Neuronal stem cell (in vitro differentiated cells): ENCODE data around the gene POLR3H.
"Not testable (repeated sequence)": the region's sequence is repeated elsewhere in the genome, so short reads cannot be mapped to it uniquely, and the experiment has no call there.

Experiments used
- DNase-seq: peaks from one replicate; pipeline ENCODE4 v3.0.0-alpha.2; 2013; ENCODE audit warnings: low spot score
- H2AFZ ChIP-seq: one replicate; pipeline ENCODE4 v1.6.1; 2013; ENCODE audit warnings: mild to moderate bottlenecking, low read length, inconsistent platforms
- H2AK5ac ChIP-seq: 2 replicates; pipeline ENCODE4 v1.6.1; 2013; ENCODE audit warnings: low read depth, mild to moderate bottlenecking, inconsistent platforms, low read length, moderate library complexity, mixed read lengths
- H2BK120ac ChIP-seq: 2 replicates; pipeline ENCODE4 v1.6.1; 2013; ENCODE audit warnings: low read depth, mild to moderate bottlenecking, inconsistent platforms, low read length, moderate library complexity, mixed read lengths
- H2BK12ac ChIP-seq: one replicate; pipeline ENCODE4 v1.6.1; 2013; ENCODE audit warnings: low read length, inconsistent platforms
- H2BK15ac ChIP-seq: 2 replicates; pipeline ENCODE4 v1.6.1; 2013; ENCODE audit warnings: mild to moderate bottlenecking, low read length, inconsistent platforms, mixed read lengths
- H2BK5ac ChIP-seq: one replicate; pipeline ENCODE4 v1.6.1; 2013; ENCODE audit warnings: inconsistent platforms, mild to moderate bottlenecking, low read length, moderate library complexity
- H3K14ac ChIP-seq: one replicate; pipeline ENCODE4 v1.6.1; 2013; ENCODE audit warnings: low read length, inconsistent platforms
- H3K18ac ChIP-seq: 2 replicates; pipeline ENCODE4 v1.6.1; 2013; ENCODE audit warnings: low read length, inconsistent platforms
- H3K23ac ChIP-seq: 2 replicates; pipeline ENCODE4 v1.6.1; 2013; ENCODE audit warnings: low read depth, mild to moderate bottlenecking, mixed read lengths, low read length, inconsistent platforms; ENCODE audit not compliant: poor library complexity
- H3K27ac ChIP-seq: replicated peaks from 3 replicates; pipeline ENCODE4 v1.5.1; 2013; ENCODE audit warnings: low read length, inconsistent platforms
- H3K27me3 ChIP-seq, 3 experiments: 2 replicates each; pipeline ENCODE4 v1.6.1; 2013; ENCODE audit warnings: low read length in 3 of 3, mild to moderate bottlenecking in 2 of 3, inconsistent platforms in 1 of 3, low read depth in 1 of 3, mixed read lengths in 1 of 3, moderate library complexity in 1 of 3; ENCODE audit not compliant: control insufficient read depth in 3 of 3, insufficient read depth in 3 of 3
- H3K36me3 ChIP-seq, 2 donors: replicated peaks in 1 of 2; 2 replicates each; pipeline ENCODE4 v1.6.1; 2013; ENCODE audit warnings: low read length in 2 of 2; ENCODE audit not compliant: control insufficient read depth in 2 of 2, insufficient read depth in 2 of 2
- H3K4ac ChIP-seq: 2 replicates; pipeline ENCODE4 v1.6.1; 2013; ENCODE audit warnings: inconsistent platforms, mild to moderate bottlenecking, low read length, moderate library complexity
- H3K4me1 ChIP-seq, 2 donors: 1 replicate in 1 of 2; 2 replicates in 1 of 2; pipeline ENCODE4 v1.6.1; 2013; ENCODE audit warnings: low read length in 2 of 2, low read depth in 1 of 2; ENCODE audit not compliant: control insufficient read depth in 2 of 2, insufficient read depth in 1 of 2
- H3K4me2 ChIP-seq: one replicate; pipeline ENCODE4 v1.6.1; 2013; ENCODE audit warnings: mild to moderate bottlenecking, low read length, inconsistent platforms; ENCODE audit not compliant: insufficient read depth, poor library complexity, severe bottlenecking
- H3K4me3 ChIP-seq, 2 donors: 2 replicates each; pipeline ENCODE4 v1.5.1; 2013; ENCODE audit warnings: low read length in 2 of 2, mild to moderate bottlenecking in 2 of 2, inconsistent platforms in 1 of 2, moderate library complexity in 1 of 2
- H3K79me1 ChIP-seq: one replicate; pipeline ENCODE4 v1.6.1; 2013; ENCODE audit warnings: low read depth, mild to moderate bottlenecking, inconsistent platforms, low read length, moderate library complexity
- H3K9ac ChIP-seq: one replicate; pipeline ENCODE4 v1.6.1; 2013; ENCODE audit warnings: mild to moderate bottlenecking, low read depth, low read length, inconsistent platforms; ENCODE audit not compliant: poor library complexity
- H3K9me3 ChIP-seq, 2 donors: replicated peaks in 1 of 2; 2 replicates each; pipeline versions ENCODE3 to v1.6.1; 2013; ENCODE audit warnings: low read length in 2 of 2, mild to moderate bottlenecking in 2 of 2, inconsistent platforms in 1 of 2, low read depth in 1 of 2, mixed read lengths in 1 of 2, moderate library complexity in 1 of 2; ENCODE audit not compliant: control insufficient read depth in 2 of 2, insufficient read depth in 1 of 2
- H4K8ac ChIP-seq: one replicate; pipeline ENCODE4 v1.6.1; 2013; ENCODE audit warnings: low read depth, mild to moderate bottlenecking, inconsistent platforms, low read length, moderate library complexity
- H4K91ac ChIP-seq: one replicate; pipeline ENCODE4 v1.6.1; 2013; ENCODE audit warnings: low read length, low read depth, mild to moderate bottlenecking, inconsistent platforms; ENCODE audit not compliant: poor library complexity
- WGBS, 2 donors: extraction: QIAGEN DNeasy Blood & Tissue Kit; methylation state at CpG; one replicate each; pipeline ENCODE4 v1.1.7; 2013; ENCODE audit warnings: missing lambda C conversion rate in 2 of 2, mixed read lengths in 1 of 2; ENCODE audit not compliant: insufficient read length in 2 of 2, insufficient replicate concordance in 1 of 2; ENCODE audit errors: extremely low coverage in 2 of 2; 5-methylcytosine and 5-hydroxymethylcytosine counted together

POLR3H gene

DNA sequence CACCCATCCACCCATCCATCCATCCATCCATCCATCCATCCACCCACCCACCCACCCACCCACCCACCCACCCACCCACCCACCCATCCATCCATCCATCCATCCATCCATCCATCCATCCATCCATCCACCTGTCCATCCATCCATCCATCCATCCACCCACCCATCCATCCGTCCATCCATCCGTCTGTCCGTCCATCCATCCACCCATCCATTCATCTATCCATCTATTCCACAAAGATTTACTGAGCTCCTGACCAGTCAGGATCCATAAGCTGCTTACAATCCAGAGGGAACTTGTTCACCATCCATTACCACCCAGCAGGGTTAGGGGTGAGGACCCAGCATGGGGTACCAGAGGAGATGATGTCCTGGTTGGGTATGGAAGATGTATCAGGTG lies 28.0 kb upstream of the POLR3H start:
- H4K91ac ChIP-seq, H2AFZ ChIP-seq: not testable (repeated sequence)
- 100% methylated on average over 1 of the region's 3 CpGs; no CpG with 5 or more reads in 1 of the 2 donors for WGBS, 2 donors

GRCh38 chr22:41571786-41572185 lies 27.5 kb upstream of the POLR3H start:
- peak overlapping the region; percentile 36 for H2BK12ac ChIP-seq
- no peak overlapping the region for H2AK5ac ChIP-seq
- DNase-seq, result no peak
- H3K9ac ChIP-seq, result no peak overlapping the region
- no peaks in the 10 kb centered on the region for H3K9me3 ChIP-seq
- WGBS, 2 donors, result no CpG with 5 or more reads among the region's 14 CpGs
- H4K91ac ChIP-seq, result no peak overlapping the region
- H2BK15ac ChIP-seq, result peak overlapping the region; percentile 58
- H3K4me3 ChIP-seq, result no peak overlapping the region
- no peak overlapping the region for H2AFZ ChIP-seq
- H3K4ac ChIP-seq, result no peak overlapping the region
- no peaks in the 10 kb centered on the region for H3K27me3 ChIP-seq
- peaks cover 2% of the 10 kb centered on the region for H3K79me1 ChIP-seq
- peak overlapping the region; percentile 79 for H3K14ac ChIP-seq
- H3K23ac ChIP-seq, result no peak overlapping the region
- H2BK120ac ChIP-seq, result no peak overlapping the region
- peak overlapping the region; percentile 71 for H3K18ac ChIP-seq
- H3K4me1 ChIP-seq, result peaks cover 5 to 14% of the 10 kb centered on the region in 2 donors
- H2BK5ac ChIP-seq, result peak overlapping the region; percentile 11
- H3K36me3 ChIP-seq, result peaks cover 0 to 4% of the 10 kb centered on the region in 2 donors
- peak overlapping the region; percentile 6 for H4K8ac ChIP-seq
- no peak overlapping the region for H3K4me2 ChIP-seq
- no peak overlapping the region for H3K27ac ChIP-seq

More for the DNA sequence above, 28.0 kb upstream of the POLR3H start:
- not testable (repeated sequence) for H3K27me3 ChIP-seq, H3K23ac ChIP-seq, H3K9ac ChIP-seq, H3K9me3 ChIP-seq, H3K4me3 ChIP-seq, H3K36me3 ChIP-seq, H2BK120ac ChIP-seq, H3K79me1 ChIP-seq, H3K4ac ChIP-seq, H3K27ac ChIP-seq, H2AK5ac ChIP-seq, H3K18ac ChIP-seq, H2BK12ac ChIP-seq, H2BK5ac ChIP-seq, H4K8ac ChIP-seq, H2BK15ac ChIP-seq, DNase-seq, H3K4me2 ChIP-seq, H3K14ac ChIP-seq
- H3K4me1 ChIP-seq, result peaks cover 5 to 14% of the 10 kb centered on the region in 2 donors

DNA sequence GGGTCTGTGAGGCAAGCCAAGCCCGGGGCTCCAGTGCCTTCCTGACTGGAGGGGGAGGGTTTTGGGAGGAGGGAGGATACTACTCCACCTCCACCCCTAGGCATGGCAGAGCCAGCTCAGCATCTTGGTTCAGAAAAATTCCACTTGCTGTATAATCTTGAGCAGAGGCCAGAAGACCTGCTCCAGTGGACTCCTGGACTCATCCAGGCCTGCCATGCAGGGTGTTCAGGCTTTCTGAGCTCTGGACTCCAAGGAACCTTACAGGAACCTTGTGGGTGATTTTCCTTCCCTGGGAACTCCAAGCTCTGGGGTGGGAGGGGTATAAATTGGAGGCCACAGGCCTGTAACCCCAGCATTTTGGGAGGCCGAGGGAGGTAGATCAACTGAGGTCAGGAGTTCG lies 26.0 kb upstream of the POLR3H start:
- WGBS, 2 donors, result no CpG with 5 or more reads among the region's 3 CpGs
- Histone ChIP-seq H3K27ac (no peak overlapping the region), H4K91ac (no peak overlapping the region)

DNA sequence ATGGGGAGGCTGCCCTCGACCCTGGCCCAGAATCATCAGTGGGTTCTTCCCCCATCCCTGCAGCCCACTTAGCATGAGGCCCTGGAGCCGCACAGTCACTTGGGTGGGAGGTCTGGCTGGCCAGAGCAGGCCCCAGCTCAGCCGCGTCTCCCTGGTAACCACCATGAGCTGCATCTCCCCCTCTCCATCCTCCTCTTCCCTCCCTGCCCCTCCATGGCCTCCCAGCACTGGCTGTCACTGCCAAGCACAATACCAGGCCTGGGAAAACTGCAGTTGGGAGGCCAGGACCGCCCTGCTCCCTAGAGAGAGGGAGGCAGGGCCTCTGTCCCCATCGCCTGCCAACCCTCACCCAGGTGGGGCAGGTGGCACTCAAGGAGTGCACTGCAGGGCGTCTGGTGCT lies 24.5 kb upstream of the POLR3H start:
- H3K23ac ChIP-seq, result peak overlapping the region; percentile 52
- H2AK5ac ChIP-seq, result no peak overlapping the region
- peak overlapping the region; percentile 82 for H2BK15ac ChIP-seq
- no peaks in the 10 kb centered on the region for H3K27me3 ChIP-seq
- no peaks in the 10 kb centered on the region for H3K9me3 ChIP-seq
- H3K4me2 ChIP-seq, result no peak overlapping the region
- no peak overlapping the region for H2BK5ac ChIP-seq
- H3K79me1 ChIP-seq, result no peaks in the 10 kb centered on the region
- H2BK120ac ChIP-seq, result no peak overlapping the region
- no CpG with 5 or more reads among the region's 7 CpGs for WGBS, 2 donors
- no peak overlapping the region for H3K27ac ChIP-seq
- H2BK12ac ChIP-seq, result no peak overlapping the region
- peak overlapping the region; percentile 89 for H2AFZ ChIP-seq
- no peak overlapping the region for H4K91ac ChIP-seq
- H3K9ac ChIP-seq, result peak overlapping the region; percentile 66
- no peaks in the 10 kb centered on the region for H3K36me3 ChIP-seq
- H3K4me3 ChIP-seq, result no peak overlapping the region
- peak overlapping the region; percentile 76 for H3K18ac ChIP-seq
- DNase-seq, result no peak
- peaks cover 5 to 14% of the 10 kb centered on the region in 2 donors for H3K4me1 ChIP-seq
- H3K4ac ChIP-seq, result no peak overlapping the region
- H4K8ac ChIP-seq, result no peak overlapping the region
- H3K14ac ChIP-seq, result no peak overlapping the region

More for the DNA sequence above, 26.0 kb upstream of the POLR3H start:
- Histone ChIP-seq H3K23ac (no peak overlapping the region), H2BK15ac (no peak overlapping the region), H3K4me3 (no peak overlapping the region), H3K9me3 (no peaks in the 10 kb centered on the region), H3K4ac (no peak overlapping the region), H2BK12ac (no peak overlapping the region), H3K18ac (no peak overlapping the region), H2AFZ (no peak overlapping the region), H2BK120ac (no peak overlapping the region), H3K14ac (no peak overlapping the region), H3K79me1 (no peaks in the 10 kb centered on the region), H2AK5ac (peak overlapping the region; percentile 11), H4K8ac (no peak overlapping the region), H3K27me3 (no peaks in the 10 kb centered on the region), H3K9ac (no peak overlapping the region), H2BK5ac (no peak overlapping the region), H3K36me3 (no peaks in the 10 kb centered on the region), H3K4me2 (no peak overlapping the region), H3K4me1 (peaks cover 5 to 14% of the 10 kb centered on the region in 2 donors)
- DNase-seq, result no peak
